Astrocyte (in vitro differentiated cells and primary cell): Measurements from ENCODE around the gene CD81. TPM values are rescaled to one million over a fixed set of nuclear protein-coding genes. Genes with fewer than 3 reads are reported as not detected.

ENCODE experiments used
- DNase-seq: peaks from one replicate; pipeline ENCODE4 v3.0.0-alpha.2; 2010; ENCODE audit warnings: low read depth
- FAIRE-seq: peaks from 2 replicates; lab custom pipeline; 2011; peaks lifted over from hg19 to GRCh38; lab: Jason Lieb, UNC
- H2AFZ ChIP-seq: 2 replicates; pipeline ENCODE4 v1.6.0; 2012; ENCODE audit warnings: low read depth, low read length, inconsistent platforms
- H3K27ac ChIP-seq: 2 replicates; pipeline ENCODE4 v1.5.1; 2011; ENCODE audit warnings: low read depth, low read length, inconsistent platforms
- H3K27me3 ChIP-seq: 2 replicates; pipeline ENCODE4 v1.6.0; 2011; ENCODE audit warnings: low read length, inconsistent platforms; ENCODE audit not compliant: insufficient read depth
- H3K36me3 ChIP-seq: 2 replicates; pipeline ENCODE4 v1.5.1; 2011; ENCODE audit warnings: low read length, inconsistent platforms; ENCODE audit not compliant: insufficient read depth
- H3K4me1 ChIP-seq: 2 replicates; pipeline ENCODE4 v1.5.1; 2011; ENCODE audit warnings: low read length, inconsistent platforms; ENCODE audit not compliant: insufficient read depth
- H3K4me2 ChIP-seq: 2 replicates; pipeline ENCODE4 v1.6.0; 2012; ENCODE audit warnings: low read length, inconsistent platforms
- H3K4me3 ChIP-seq: 2 replicates; pipeline ENCODE4 v1.5.1; 2011; ENCODE audit warnings: low read depth, mild to moderate bottlenecking, low read length, inconsistent platforms; ENCODE audit not compliant: insufficient read depth
- H3K79me2 ChIP-seq: 2 replicates; pipeline ENCODE4 v1.6.0; 2012; ENCODE audit warnings: mild to moderate bottlenecking, low read length, inconsistent platforms; ENCODE audit not compliant: insufficient read depth
- H3K9ac ChIP-seq: 2 replicates; pipeline ENCODE4 v1.6.0; 2012; ENCODE audit warnings: mild to moderate bottlenecking, low read length, inconsistent platforms
- H3K9me3 ChIP-seq: 2 replicates; pipeline ENCODE4 v1.5.1; 2012; ENCODE audit warnings: low read depth, mild to moderate bottlenecking, low read length, inconsistent platforms; ENCODE audit not compliant: insufficient read depth
- H4K20me1 ChIP-seq: 2 replicates; pipeline ENCODE4 v1.6.0; 2012; ENCODE audit warnings: low read length, inconsistent platforms; ENCODE audit not compliant: insufficient read depth
- H3K27ac Mint-ChIP-seq: one replicate; pipeline ENCODE4 v1.8.0; 2021; ENCODE audit warnings: mild to moderate bottlenecking, mixed read lengths; ENCODE audit not compliant: unreplicated experiment
- H3K27me3 Mint-ChIP-seq: one replicate; pipeline ENCODE4 v1.8.0; 2021; ENCODE audit warnings: low read depth, mixed read lengths; ENCODE audit not compliant: unreplicated experiment
- H3K36me3 Mint-ChIP-seq: one replicate; pipeline ENCODE4 v1.8.0; 2021; ENCODE audit warnings: low read depth, mixed read lengths; ENCODE audit not compliant: unreplicated experiment
- H3K4me1 Mint-ChIP-seq: one replicate; pipeline ENCODE4 v1.8.0; 2021; ENCODE audit warnings: low read depth, mixed read lengths; ENCODE audit not compliant: unreplicated experiment
- H3K4me3 Mint-ChIP-seq: one replicate; pipeline ENCODE4 v1.8.0; 2021; ENCODE audit warnings: mild to moderate bottlenecking, moderate library complexity, mixed read lengths; ENCODE audit not compliant: unreplicated experiment
- H3K9me3 Mint-ChIP-seq: one replicate; pipeline ENCODE4 v1.8.0; 2021; ENCODE audit warnings: mild to moderate bottlenecking, mixed read lengths; ENCODE audit not compliant: unreplicated experiment
- EZH2 ChIP-seq: IDR thresholded peaks from 2 replicates; pipeline ENCODE4 v1.6.1; 2012; ENCODE audit warnings: mild to moderate bottlenecking, low read length, inconsistent platforms; ENCODE audit not compliant: insufficient read depth
- total RNA-seq: library from RNA; stranded (reverse); gene quantifications from 2 replicates; pipeline ENCODE4 v1.2.1, GENCODE V29; 2021
- TF ChIP-seq, protein P1 (sequence below): IDR thresholded peaks from 2 replicates; pipeline ENCODE4 v1.5.1; 2011; ENCODE audit warnings: low read depth, mild to moderate bottlenecking, inconsistent platforms, low read length, moderate library complexity; ENCODE audit not compliant: insufficient read depth

CD81 gene
- total RNA-seq, 1 donor from 2014 or later = 625 TPM

DNA sequence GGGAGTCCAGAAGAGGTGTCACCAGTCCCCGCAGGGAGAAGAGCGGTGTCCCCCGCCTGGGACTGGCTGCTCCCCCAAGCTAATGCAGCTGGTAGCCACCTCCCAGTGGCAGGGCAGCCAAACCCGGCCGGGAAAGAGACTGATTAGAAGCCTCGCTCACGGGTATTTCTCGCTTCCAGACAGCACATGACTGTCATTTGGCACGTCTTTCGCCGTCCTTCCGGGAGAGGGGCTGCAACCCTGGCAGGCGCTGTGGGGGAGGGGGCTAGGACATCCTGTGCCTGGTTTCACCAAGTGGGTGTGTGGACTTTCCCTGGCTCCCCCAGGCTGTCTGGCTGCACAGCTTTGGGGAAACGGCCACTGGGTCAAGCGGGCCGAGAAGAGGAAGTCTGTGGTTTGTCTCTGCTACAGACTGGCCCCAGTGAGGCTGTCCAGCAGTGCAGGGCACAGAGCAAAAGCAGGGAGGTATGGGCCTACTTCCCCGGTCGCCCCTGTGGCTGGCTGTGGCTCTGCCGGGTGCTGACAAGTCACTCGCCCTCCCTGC is 3.8 kb downstream of the CD81 start:
- H3K4me3 Mint-ChIP-seq = no peak overlapping the region

DNA sequence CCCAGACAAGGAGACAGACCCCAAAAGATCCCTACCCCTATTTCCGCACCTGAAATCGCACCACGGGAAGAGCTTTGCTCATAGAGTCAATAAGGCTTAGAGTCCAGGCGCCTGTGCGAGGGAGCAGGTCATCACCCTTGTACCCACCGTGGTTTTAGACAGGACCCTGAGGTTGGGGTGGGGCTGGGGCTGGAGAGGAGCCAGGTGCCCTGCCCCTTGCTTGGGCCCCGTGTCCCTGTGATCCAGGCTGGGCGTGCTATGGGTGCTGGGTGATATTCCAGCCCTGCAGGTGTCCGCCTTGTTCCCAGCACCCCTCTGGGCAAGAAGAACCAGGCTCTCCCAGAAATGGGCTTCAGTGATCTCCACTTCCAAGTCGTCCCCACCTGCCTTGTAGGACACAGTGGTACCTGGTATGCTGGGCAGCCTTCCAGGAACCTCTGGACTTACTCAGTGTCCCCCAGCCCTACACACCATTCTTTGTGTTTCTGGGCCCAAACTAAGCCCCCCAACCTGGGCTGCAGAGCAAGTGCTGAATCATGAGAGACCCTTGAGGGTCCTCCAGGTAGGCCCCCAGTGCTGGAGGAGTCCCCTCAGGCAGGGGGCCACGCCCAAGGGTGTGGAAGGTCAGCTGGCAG is 4.5 kb downstream of the CD81 start:
- peaks cover 85% of the 10 kb centered on the region for H4K20me1 ChIP-seq

More for the DNA sequence above, 3.8 kb downstream of the CD81 start:
- no peak for FAIRE-seq
- Histone ChIP-seq H3K27ac (no peak overlapping the region), H3K4me3 (no peak overlapping the region), H3K79me2 (peaks cover 81% of the 10 kb centered on the region), H3K9ac (no peak overlapping the region), H3K9me3 (no peaks in the 10 kb centered on the region), H3K4me1 (peaks cover 42% of the 10 kb centered on the region), H4K20me1 (peaks cover 84% of the 10 kb centered on the region), H3K36me3 (no peaks in the 10 kb centered on the region), H2AFZ (no peak overlapping the region), H3K4me2 (peak overlapping the region; percentile 95), H3K27me3 (no peaks in the 10 kb centered on the region)
- no peak overlapping the region for H3K27ac Mint-ChIP-seq
- peaks cover 2% of the 10 kb centered on the region for H3K36me3 Mint-ChIP-seq
- no peaks in the 10 kb centered on the region for H3K9me3 Mint-ChIP-seq
- no peaks in the 10 kb centered on the region for H3K27me3 Mint-ChIP-seq
- no peak for DNase-seq
- no peak for TF ChIP-seq EZH2
- TF ChIP-seq, protein P1, sequence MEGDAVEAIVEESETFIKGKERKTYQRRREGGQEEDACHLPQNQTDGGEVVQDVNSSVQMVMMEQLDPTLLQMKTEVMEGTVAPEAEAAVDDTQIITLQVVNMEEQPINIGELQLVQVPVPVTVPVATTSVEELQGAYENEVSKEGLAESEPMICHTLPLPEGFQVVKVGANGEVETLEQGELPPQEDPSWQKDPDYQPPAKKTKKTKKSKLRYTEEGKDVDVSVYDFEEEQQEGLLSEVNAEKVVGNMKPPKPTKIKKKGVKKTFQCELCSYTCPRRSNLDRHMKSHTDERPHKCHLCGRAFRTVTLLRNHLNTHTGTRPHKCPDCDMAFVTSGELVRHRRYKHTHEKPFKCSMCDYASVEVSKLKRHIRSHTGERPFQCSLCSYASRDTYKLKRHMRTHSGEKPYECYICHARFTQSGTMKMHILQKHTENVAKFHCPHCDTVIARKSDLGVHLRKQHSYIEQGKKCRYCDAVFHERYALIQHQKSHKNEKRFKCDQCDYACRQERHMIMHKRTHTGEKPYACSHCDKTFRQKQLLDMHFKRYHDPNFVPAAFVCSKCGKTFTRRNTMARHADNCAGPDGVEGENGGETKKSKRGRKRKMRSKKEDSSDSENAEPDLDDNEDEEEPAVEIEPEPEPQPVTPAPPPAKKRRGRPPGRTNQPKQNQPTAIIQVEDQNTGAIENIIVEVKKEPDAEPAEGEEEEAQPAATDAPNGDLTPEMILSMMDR = no peak
- peaks cover 21% of the 10 kb centered on the region for H3K4me1 Mint-ChIP-seq

More for the DNA sequence above, 4.5 kb downstream of the CD81 start:
- TF ChIP-seq, protein P1 = no peak
- TF ChIP-seq EZH2 = no peak
- no peak overlapping the region for H3K4me3 Mint-ChIP-seq
- Histone ChIP-seq H3K9me3 (no peaks in the 10 kb centered on the region), H3K79me2 (peaks cover 88% of the 10 kb centered on the region), H3K27me3 (no peaks in the 10 kb centered on the region), H3K36me3 (no peaks in the 10 kb centered on the region), H3K4me2 (peak overlapping the region; percentile 95), H3K4me1 (peaks cover 44% of the 10 kb centered on the region), H3K4me3 (no peak overlapping the region), H2AFZ (no peak overlapping the region), H3K27ac (no peak overlapping the region), H3K9ac (no peak overlapping the region)
- no peak for DNase-seq
- H3K9me3 Mint-ChIP-seq = no peaks in the 10 kb centered on the region
- no peaks in the 10 kb centered on the region for H3K27me3 Mint-ChIP-seq
- peaks cover 2% of the 10 kb centered on the region for H3K36me3 Mint-ChIP-seq
- FAIRE-seq = no peak
- H3K27ac Mint-ChIP-seq = peak overlapping the region; percentile 72
- H3K4me1 Mint-ChIP-seq = peaks cover 21% of the 10 kb centered on the region
